Gastrocnemius medialis (tissue), 4 donors: ENCODE data around the gene MYH10. TPM values are rescaled to one million over a fixed set of nuclear protein-coding genes. Genes with fewer than 3 reads are reported as not detected.

Experiments used
- ATAC-seq, 2 donors: fragments of 150-250 bp; one replicate each; pipeline ENCODE4 v1.9.1; 2016
- DNase-seq, 2 donors: peaks; one replicate each; pipeline ENCODE4 v3.0.0-alpha.2; 2019
- H3K27ac ChIP-seq, 4 donors: fragments of 200-600 bp; sonication (generic); 1 replicate in 1 of 4; 2 replicates in 3 of 4; pipeline ENCODE4 v1.5.1; 2016 to 2018; ENCODE audit warnings: mild to moderate bottlenecking in 2 of 4, moderate library complexity in 1 of 4
- H3K27me3 ChIP-seq, 3 donors: fragments of 200-600 bp; sonication (generic) in 2 of 3; 1 replicate in 1 of 3; 2 replicates in 2 of 3; pipeline versions ENCODE4 v1.5.1 to v1.6.0; 2016 to 2019; ENCODE audit warnings: mild to moderate bottlenecking in 1 of 3, moderate library complexity in 1 of 3
- H3K36me3 ChIP-seq, 2 donors: fragments of 200-600 bp; sonication (generic) in 1 of 2; one replicate each; pipeline ENCODE4 v1.5.1; 2017 to 2018
- H3K4me1 ChIP-seq, 2 donors: fragments of 200-600 bp; sonication (generic) in 1 of 2; one replicate each; pipeline ENCODE4 v1.5.1; 2016 to 2017; ENCODE audit warnings: mild to moderate bottlenecking in 2 of 2
- H3K4me3 ChIP-seq, 4 donors: fragments of 200-600 bp; sonication (generic) in 3 of 4; 1 replicate in 1 of 4; 2 replicates in 3 of 4; pipeline ENCODE4 v1.5.1; 2016 to 2019; ENCODE audit warnings: mild to moderate bottlenecking in 2 of 4
- H3K9me3 ChIP-seq, 3 donors: fragments of 200-600 bp; sonication (generic) in 2 of 3; 1 replicate in 1 of 3; 2 replicates in 2 of 3; pipeline ENCODE4 v1.5.1; 2016 to 2019
- CTCF ChIP-seq, 5 experiments: fragments of 450-650 bp in 3 of 5; fragments of 200-600 bp in 2 of 5; sonication (generic) in 2 of 5; IDR thresholded peaks in 4 of 5; conservative IDR thresholded peaks in 1 of 5; 1 replicate in 4 of 5; 2 replicates in 1 of 5; pipeline ENCODE4 v1.5.1; 2016 to 2019; ENCODE audit warnings: antibody characterized with exemption in 5 of 5, mild to moderate bottlenecking in 3 of 5, moderate library complexity in 3 of 5
- POLR2A ChIP-seq, 2 donors: fragments of 450-650 bp; IDR thresholded peaks; one replicate each; pipeline ENCODE4 v1.6.1; 2017; ENCODE audit warnings: antibody characterized with exemption in 2 of 2, mild to moderate bottlenecking in 2 of 2, moderate library complexity in 2 of 2
- in situ Hi-C, 4 donors: fragments of 200-750 bp; cut with MboI; loops; one replicate each; pipeline versions ENCODE4 v1.15.0 to v1.8.0; 2017; ENCODE audit warnings: low sequenced_read_pairs in 4 of 4
- intact Hi-C: fragments of 100-400 bp; cut with DNase I; formaldehyde crosslinking; loops from one replicate; pipeline ENCODE4 v1.15.1; 2023; ENCODE audit warnings: low total_unique reads
- total RNA-seq, 4 donors: library from RNA; depleted of rRNA; stranded (reverse); fragments of >200 nt; gene quantifications; one replicate each; pipeline versions ENCODE4 v1.1.0 to v1.2.3, GENCODE V29; 2016

Gene MYH10
- total RNA-seq, 4 donors from 2014 or later: 2.5 to 10.6 (median 4.1) TPM

GRCh38 chr17:8588877-8589554, 41.5 kb downstream of the MYH10 start:
- Histone ChIP-seq H3K9me3 (no peaks in the 10 kb centered on the region), H3K27me3 (no peaks in the 10 kb centered on the region), H3K27ac (no peak overlapping the region), H3K4me3 (no peak overlapping the region), H3K36me3 (no peaks in the 10 kb centered on the region), H3K4me1 (no peaks in the 10 kb centered on the region)
- TF ChIP-seq CTCF (IDR thresholded peaks at IDR 0.05 in 4 of 5, conservative IDR thresholded peaks at IDR 0.05 in 1 of 5): no peak
- TF ChIP-seq POLR2A (IDR thresholded peaks at IDR 0.05): no peak
- in situ Hi-C loops (loop anchor here in 2 of 4 donors (25.0 kb wide), 1 partner anchor 148 kb away; the partner anchor contains the start of gene CCDC42 (in 2 of the 2)), intact Hi-C loops (no loop called here)
- no peak for DNase-seq
- no peak for ATAC-seq

- Histone ChIP-seq H3K4me3 (no peak overlapping the region), H3K9me3 (no peaks in the 10 kb centered on the region), H3K27me3 (no peaks in the 10 kb centered on the region), H3K4me1 (no peaks in the 10 kb centered on the region), H3K27ac (no peak overlapping the region), H3K36me3 (no peaks in the 10 kb centered on the region)
- intact Hi-C loops (no loop called here), in situ Hi-C loops (loop anchor here in 2 of 4 donors (25.0 kb wide), 1 partner anchor 151 kb away; the partner anchor contains the start of gene CCDC42 (in 2 of the 2))
- no peak for TF ChIP-seq POLR2A (IDR thresholded peaks at IDR 0.05)
- no peak for TF ChIP-seq CTCF (IDR thresholded peaks at IDR 0.05 in 4 of 5, conservative IDR thresholded peaks at IDR 0.05 in 1 of 5)
- no peak for DNase-seq
- no peak for ATAC-seq
Observed at GRCh38 chr17:8586766-8587165, 43.8 kb downstream of the MYH10 start.

GRCh38 chr17:8585911-8586310, 44.6 kb downstream of the MYH10 start:
- DNase-seq (no peak), ATAC-seq (no peak)
- H3K9me3 ChIP-seq: no peaks in the 10 kb centered on the region
- H3K36me3 ChIP-seq: no peaks in the 10 kb centered on the region
- H3K4me3 ChIP-seq: no peak overlapping the region
- H3K27ac ChIP-seq: no peak overlapping the region
- no peaks in the 10 kb centered on the region for H3K4me1 ChIP-seq
- in situ Hi-C loops (loop anchor here in 2 of 4 donors (25.0 kb wide), 1 partner anchor 151 kb away; the partner anchor contains the start of gene CCDC42 (in 2 of the 2)), intact Hi-C loops (no loop called here)
- TF ChIP-seq CTCF (IDR thresholded peaks at IDR 0.05 in 4 of 5, conservative IDR thresholded peaks at IDR 0.05 in 1 of 5) (no peak), POLR2A (IDR thresholded peaks at IDR 0.05) (no peak)
- no peaks in the 10 kb centered on the region for H3K27me3 ChIP-seq

- intact Hi-C loops: no loop called here
- TF ChIP-seq POLR2A (IDR thresholded peaks at IDR 0.05) (no peak), CTCF (IDR thresholded peaks at IDR 0.05 in 4 of 5, conservative IDR thresholded peaks at IDR 0.05 in 1 of 5) (no peak)
Observed at GRCh38 chr17:8583954-8584353, 46.6 kb downstream of the MYH10 start.

More at GRCh38 chr17:8583954-8584353, 46.6 kb downstream of the MYH10 start:
- H3K4me1 ChIP-seq: no peaks in the 10 kb centered on the region
- no peaks in the 10 kb centered on the region for H3K27me3 ChIP-seq
- H3K9me3 ChIP-seq: no peaks in the 10 kb centered on the region
- no peak for DNase-seq
- in situ Hi-C loops: loop anchor here in 2 of 4 donors (25.0 kb wide), 1 partner anchor 153 kb away; the partner anchor contains the start of gene CCDC42 (in 2 of the 2)
- H3K4me3 ChIP-seq: no peak overlapping the region
- no peak overlapping the region for H3K27ac ChIP-seq
- no peak for ATAC-seq
- H3K36me3 ChIP-seq: no peaks in the 10 kb centered on the region
